ENCODE results near the gene PCDHGC5.

PCDHGC5 gene

DNA sequence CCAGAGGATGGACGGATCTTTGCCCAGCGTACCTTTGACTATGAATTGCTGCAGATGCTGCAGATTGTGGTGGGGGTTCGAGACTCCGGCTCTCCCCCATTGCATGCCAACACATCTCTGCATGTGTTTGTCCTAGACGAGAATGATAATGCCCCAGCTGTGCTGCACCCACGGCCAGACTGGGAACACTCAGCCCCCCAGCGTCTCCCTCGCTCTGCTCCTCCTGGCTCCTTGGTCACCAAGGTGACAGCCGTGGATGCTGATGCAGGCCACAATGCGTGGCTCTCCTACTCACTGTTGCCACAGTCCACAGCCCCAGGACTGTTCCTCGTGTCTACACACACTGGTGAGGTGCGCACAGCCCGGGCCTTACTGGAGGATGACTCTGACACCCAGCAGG is 1.9 kb downstream of the PCDHGC5 start:
- DNase-seq (ENCODE audit: low read depth in 2 of 3, low spot score in 2 of 3), result no peak

DNA sequence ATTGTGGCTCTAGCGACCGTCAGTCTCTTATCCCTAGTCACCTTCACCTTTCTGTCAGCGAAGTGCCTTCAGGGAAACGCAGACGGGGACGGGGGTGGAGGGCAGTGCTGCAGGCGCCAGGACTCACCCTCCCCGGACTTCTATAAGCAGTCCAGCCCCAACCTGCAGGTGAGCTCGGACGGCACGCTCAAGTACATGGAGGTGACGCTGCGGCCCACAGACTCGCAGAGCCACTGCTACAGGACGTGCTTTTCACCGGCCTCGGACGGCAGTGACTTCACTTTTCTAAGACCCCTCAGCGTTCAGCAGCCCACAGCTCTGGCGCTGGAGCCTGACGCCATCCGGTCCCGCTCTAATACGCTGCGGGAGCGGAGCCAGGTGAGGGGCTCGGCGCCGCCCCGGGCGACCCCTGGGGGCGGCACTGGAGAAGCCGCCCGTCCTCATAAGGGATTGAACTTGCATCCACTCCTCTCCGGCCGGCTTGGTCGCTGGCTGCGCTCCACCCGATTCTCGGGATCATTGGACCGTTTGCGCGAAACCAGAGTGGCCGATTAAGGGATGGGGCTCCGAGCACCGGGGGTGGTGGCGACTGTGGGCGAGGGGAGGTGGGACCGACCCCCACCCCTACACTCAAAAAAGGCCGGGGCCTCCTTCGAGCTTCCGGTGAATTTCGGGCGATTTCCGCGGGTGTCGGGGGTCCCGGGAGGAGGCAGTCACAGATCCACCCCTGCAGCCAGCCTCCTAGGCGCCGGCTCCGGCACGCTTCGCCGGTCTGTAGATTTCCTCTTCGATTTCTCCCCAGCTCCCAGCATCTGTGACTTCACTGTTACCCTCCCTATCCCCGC is 2.7 kb downstream of the PCDHGC5 start:
- DNase-seq (ENCODE audit: low read depth in 2 of 3, low spot score in 2 of 3), result no peak

DNA sequence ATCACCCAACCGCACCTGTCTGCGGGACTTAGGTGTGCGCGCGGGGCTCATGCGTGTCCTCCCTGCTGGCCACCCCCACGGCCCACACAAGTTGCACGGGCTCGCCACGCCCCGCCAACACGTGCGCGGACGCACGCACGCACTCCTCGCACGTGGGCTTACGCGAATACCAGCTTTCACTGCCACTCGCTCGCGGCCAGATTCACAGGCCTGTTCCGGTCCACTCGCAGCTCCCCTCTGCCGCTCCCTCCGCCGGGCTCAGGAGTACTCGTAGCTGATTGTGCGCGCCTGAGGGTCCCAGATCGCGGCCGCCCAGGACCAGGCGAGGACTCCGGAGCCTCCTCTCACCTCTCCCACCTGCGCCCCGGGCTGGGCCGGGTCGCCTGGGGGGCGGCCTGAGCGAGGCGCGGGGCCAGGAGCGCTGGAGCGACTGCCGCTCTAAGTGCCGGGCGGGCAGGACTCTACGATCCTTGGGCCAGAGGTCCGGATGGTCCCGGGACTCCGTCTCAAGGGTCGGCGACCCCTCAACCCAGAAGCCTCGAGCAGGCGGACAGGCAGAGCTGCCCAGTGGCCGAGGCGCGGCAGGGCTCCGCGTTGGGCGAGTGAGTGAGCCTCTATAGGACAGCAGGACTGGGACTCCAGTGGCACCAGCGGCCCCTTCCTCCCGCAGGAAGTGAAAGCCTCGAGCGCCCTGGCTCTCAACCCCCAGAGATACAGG is 3.4 kb downstream of the PCDHGC5 start:
- DNase-seq (ENCODE audit: low read depth in 2 of 3, low spot score in 2 of 3), result no peak

DNA sequence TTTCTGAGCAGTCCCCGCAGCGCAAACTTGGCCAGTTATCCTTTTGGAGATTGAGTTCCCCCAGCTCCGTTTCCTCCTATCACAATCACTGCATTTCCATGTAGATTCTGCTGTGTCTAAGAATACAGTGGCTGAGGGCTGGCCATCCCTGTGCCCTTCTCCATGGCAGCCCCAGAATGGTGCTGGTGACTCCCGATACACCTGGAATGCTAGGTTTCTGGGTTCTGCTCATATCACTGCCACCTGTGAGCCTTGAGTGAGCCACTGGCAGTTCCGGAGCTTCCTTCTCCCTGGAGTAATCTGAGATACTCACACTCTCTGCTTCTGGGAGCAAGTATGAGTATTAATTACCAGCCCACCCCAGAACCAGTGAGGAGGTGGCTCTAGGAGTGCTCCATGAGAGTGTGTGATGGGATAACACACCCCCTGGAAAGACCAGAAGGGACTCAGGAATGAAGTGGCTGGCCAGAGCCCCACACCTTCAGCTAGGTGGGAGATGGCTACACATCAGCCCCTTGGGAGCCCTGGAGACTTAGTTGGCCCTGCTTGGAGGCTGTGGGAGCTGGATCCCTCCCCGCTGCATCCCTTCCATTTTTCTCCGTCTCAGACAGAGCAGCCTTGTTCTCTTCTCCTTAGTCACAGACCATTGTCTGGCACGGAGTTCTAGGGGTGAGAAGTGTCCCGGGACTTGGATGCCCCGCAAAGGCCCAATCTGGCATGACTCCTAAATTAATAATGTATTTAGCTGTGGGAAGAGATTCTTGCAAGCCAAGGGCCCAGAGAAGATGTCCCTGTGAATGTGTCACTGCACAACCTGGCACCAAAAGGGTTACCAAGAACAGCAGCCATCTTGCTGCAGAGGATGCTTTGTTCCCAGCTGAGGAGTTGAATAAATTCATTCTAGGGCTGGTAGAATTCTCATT is 4.9 kb downstream of the PCDHGC5 start:
- DNase-seq (ENCODE audit: low read depth in 2 of 3, low spot score in 2 of 3), result no peak

DNA sequence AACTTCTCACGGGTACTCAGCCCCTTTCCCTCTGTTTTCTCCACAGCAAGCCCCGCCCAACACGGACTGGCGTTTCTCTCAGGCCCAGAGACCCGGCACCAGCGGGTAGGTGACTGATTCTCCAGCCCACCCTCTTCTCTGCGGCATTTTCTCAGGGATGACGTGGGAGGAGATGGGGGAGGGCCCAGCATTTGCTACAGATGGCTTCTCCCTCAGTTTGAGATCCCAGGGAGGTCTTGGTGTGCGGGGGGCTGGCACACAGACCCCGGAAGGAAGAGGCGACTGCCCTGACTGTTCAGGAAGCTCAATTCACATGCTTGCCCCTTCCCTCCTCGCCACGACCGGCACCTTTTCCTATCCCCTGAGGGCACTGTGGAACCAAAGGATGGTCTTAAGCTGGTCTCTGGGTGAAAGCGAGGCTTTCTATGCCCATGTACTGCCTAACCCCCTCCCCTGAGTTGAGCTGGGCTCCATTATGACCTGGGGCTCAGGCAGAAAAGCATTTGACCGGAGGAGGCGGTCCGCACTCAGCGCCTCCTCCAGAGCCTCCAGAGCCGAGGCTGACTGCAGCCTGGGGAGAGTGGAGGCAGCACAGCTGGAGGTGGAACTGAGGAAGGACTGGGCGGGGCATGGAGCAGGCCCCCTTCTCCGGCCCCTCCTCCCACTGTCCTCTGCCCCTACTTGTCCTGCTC is 6.0 kb downstream of the PCDHGC5 start:
- DNase-seq (ENCODE audit: low read depth in 2 of 3, low spot score in 2 of 3), result no peak

DNA sequence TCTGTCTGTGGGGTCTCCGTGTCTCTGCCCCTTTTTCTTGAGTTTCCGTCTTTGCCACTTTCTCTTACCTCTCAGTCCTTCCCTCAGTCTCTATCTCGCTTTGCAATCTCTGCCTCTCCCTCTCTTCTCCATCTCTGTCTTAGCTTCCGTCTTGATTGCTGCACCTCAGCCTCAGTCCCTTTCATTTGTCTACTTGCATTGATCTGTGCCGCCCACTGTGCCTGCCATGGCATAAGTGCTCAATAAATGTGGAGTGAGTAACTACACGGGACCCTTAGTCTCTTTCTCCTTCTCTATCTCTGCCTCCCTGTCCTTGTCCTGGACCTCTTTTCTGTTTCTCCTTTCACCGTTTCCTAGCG is 6.6 kb downstream of the PCDHGC5 start:
- no peak for DNase-seq (ENCODE audit: low read depth in 2 of 3, low spot score in 2 of 3)

DNA sequence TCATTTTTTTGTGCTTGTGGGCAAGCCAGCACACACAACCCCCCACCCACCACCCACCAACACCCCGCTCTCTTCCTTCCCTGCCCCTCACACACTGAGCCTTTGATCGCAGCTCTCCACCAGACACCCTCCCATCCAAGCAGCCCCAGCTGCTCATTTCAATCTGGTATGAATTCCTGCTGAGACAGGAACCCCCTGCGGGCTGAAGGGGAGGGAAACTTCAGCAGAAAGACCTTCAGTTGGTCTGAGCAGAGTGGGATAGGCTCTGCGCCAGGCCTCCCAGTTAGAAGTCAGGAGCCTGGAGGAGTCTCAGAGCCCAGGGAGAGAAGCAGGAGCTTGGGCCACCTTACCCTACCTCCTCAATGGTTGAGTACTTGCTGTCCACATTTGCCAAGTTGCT is 7.2 kb downstream of the PCDHGC5 start:
- no peak for DNase-seq (ENCODE audit: low read depth in 2 of 3, low spot score in 2 of 3)

DNA sequence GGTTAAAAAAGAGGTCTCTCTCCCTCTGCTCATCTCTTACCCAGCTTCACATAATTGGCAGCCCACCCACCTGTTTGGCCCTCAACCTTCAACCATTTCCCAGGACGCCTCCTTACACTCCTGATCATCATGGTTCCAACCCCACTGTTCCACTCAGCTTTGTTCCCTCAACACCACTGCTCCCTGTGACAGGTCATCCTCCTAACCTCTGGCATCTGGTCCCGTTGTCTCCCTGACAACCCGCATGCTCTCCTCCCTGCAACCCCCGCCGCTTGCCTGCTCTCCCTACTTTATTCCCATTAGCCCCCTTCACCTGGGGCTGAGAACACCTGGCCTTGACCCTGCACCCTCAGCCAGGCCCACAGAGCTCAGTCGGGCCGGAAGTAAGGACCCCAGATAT is 12.9 kb downstream of the PCDHGC5 start:
- no peak for DNase-seq (ENCODE audit: low read depth in 2 of 3, low spot score in 2 of 3)

DNA sequence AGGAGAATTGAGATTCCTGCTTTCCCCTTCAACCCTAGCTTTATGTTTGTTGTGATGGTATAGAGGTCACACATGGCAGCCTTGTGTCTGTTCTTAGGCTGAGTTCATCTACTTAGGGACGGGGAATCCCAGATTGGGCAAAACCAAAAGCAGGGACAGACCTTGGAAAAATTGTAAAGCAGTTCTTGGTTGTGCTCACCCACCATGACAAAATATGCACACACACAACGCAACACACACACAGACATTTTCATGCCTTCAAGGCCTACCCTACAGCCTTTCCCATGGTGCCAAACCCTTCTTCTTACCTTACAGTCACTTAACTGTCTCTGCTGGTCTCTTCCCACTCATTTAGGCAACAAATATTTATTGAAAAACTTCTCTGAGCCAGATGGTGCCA is 14.8 kb downstream of the PCDHGC5 start:
- no peak for DNase-seq (ENCODE audit: low read depth in 2 of 3, low spot score in 2 of 3)

DNA sequence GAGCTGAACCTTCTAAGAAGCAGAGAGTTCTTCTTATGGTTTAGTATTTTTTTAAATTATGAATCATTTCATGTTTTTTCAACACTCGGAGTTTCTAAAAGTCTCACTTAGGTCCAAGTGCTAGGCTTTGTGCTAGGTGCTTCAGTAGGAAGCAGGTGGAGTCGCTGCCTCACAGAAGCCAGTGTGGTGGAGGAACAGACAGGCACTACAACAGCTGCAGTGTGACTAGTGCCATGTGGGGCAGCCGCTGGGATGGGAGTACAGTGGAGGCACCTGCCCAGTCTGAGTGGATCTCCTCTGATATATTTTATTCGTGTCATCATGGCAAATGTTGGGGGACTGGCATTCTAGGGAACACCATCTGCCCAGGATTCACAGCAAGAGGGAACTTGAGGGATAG is 15.3 kb downstream of the PCDHGC5 start:
- no peak for DNase-seq (ENCODE audit: low read depth in 2 of 3, low spot score in 2 of 3)

DNA sequence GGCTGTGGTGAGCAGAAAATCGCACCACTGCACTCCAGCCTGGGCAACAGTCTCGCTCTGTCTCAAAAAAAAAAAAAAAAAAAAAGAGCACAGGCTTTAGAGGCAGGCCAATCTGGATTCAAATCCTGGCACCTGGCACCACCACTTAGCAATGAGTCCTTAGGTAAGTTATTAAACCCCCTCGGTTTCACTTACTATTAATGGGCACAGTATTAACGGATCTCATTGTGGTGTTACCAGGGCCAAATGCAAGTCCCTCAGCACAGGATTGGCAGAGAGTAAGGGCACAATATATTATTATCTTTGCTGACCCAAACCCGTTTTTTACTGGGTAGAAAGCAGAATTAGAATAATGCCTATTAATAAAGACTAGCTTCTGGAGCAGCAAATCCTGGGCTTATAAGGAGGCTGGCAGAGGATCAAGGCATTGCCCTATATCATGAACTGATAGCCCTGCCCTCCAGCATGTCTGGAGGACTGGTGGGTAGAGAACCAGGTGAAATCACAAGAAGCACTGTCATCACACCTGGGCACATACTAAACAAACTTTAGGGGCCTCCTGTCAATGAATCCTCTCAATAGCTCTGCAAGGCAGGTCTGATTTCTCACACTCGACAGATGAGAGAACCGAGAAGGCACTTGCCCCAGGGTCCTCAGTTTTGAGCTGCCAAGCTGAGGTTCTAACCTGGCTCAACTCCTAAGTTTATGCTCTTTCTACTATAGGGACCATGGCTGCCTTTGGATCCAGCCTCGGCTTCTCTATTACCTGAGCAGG is 17.7 kb downstream of the PCDHGC5 start:
- DNase-seq (ENCODE audit: low read depth in 2 of 3, low spot score in 2 of 3), result no peak

DNA sequence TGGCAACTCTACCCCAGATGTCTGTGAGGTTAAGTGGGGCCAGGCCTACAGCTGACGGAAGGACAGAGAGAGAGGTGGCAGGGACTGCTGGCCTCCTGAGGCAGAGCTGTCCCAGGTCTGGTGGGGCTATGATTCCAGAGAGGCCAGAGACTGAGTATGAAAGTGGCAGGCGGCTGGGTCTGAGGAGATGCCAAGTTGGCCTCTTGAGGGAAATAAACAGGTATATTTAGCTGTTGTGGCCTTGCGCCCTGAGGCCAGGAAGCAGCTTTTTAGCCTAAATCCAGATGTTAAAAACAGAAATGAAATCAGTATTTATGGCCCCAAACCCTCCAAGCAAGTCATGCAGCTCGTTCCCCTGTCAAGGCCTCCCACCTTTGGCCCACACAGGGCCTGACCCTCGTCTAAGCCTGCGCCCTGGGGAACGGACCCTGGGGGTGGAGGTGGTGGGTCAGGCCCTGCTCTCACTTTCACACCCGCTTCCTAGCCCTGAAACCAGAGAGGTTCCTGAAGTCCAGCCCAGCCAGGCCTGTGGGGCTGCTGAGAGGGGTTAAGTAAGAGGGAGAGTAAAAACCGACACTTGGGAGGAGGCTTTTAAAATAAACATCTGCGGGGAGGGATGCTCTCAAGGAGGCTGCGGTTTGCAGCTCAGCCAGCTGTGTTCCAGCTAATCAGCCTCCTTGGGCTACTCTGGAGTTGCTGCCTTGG is 18.7 kb downstream of the PCDHGC5 start:
- no peak for DNase-seq (ENCODE audit: low read depth in 2 of 3, low spot score in 2 of 3)

DNA sequence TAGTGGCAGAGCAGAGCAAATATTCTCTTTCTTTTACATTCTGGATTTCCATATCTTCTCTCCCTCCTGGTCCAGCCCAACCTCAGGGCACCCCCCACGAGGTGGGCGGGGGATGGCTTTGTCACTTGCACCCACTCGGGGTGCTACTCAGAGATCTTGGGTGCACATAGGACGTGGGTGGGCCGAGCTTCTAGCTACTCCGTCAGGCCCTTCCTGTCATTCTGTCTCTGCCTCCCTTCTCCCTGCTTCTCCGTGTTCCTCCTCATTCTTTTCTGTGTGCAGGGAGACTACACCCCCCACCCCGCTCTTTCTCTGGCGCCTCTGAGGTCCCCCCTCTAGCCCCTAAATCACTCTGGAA is 19.5 kb downstream of the PCDHGC5 start:
- no peak for DNase-seq (ENCODE audit: low read depth in 2 of 3, low spot score in 2 of 3)

DNA sequence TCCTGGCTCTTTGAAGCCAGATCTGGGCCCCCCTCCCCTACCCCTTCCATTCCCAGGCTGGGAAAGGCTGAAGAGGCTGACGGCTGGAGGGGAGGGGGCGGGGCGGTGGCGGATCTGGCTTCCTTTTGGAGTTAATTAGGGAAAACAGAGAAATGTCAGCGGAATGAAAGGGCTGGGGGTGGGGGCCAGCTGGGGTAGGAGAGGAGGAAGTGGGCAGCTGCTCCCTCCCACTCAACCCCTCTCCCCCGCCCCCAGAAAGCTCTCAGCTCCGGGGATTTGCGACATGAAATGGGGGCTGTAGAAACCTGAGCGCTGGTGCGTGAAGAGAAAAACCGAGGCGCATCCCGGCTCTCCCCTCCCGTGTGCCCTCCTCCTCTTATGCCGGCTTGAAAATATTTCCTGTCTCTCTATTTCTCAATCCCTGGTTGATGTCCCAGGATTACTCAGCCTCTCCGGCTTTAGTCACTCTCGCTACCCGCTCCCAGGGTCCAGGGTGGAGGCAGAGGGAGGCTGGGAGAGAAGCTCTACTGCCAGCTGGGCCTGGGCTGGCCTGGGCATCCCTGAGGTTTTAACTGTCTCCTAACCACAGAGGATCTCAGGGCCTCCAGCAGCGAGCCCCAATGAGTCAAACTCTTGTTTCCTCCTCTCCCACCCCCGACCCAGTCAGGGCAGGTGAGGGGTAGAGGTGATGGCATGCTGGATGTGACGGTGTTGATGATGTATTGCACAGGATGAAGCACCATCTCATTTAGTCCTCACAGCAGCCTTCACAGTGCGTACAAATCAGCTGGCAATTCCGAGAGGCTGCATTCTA is 20.1 kb downstream of the PCDHGC5 start:
- no peak for DNase-seq (ENCODE audit: low read depth in 2 of 3, low spot score in 2 of 3)

DNA sequence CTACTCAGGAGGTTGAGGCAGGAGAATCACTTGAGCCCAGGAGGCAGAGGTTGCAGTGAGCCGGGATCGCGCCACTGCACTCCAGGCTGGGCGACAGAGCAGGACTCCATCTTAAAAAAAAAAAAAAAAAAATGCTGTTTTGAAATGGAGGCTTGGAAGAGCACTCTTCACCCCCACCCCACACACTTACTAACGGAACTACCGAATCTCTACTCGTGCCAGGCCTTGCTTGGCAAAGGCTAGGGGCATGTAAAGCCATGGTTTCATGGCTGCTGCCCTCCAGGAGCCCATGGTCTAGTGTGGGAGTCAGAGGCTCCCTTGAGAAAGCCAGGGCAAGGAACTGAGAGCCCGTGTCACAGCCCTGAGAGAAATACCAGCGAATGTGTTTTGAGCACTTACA is 21.3 kb downstream of the PCDHGC5 start:
- no peak for DNase-seq (ENCODE audit: low read depth in 2 of 3, low spot score in 2 of 3)

DNA sequence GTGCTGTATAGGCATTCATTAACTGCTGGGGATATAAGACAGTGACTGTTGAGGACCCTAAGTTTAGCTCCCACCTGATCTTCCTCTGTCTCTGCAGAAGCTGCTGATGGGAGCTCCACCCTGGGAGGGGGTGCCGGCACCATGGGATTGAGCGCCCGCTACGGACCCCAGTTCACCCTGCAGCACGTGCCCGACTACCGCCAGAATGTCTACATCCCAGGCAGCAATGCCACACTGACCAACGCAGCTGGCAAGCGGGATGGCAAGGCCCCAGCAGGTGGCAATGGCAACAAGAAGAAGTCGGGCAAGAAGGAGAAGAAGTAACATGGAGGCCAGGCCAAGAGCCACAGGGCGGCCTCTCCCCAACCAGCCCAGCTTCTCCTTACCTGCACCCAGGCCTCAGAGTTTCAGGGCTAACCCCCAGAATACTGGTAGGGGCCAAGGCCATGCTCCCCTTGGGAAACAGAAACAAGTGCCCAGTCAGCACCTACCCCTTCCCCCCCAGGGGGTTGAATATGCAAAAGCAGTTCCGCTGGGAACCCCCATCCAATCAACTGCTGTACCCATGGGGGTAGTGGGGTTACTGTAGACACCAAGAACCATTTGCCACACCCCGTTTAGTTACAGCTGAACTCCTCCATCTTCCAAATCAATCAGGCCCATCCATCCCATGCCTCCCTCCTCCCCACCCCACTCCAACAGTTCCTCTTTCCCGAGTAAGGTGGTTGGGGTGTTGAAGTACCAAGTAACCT is 22.1 kb downstream of the PCDHGC5 start:
- no peak for DNase-seq (ENCODE audit: low read depth in 2 of 3, low spot score in 2 of 3)

DNA sequence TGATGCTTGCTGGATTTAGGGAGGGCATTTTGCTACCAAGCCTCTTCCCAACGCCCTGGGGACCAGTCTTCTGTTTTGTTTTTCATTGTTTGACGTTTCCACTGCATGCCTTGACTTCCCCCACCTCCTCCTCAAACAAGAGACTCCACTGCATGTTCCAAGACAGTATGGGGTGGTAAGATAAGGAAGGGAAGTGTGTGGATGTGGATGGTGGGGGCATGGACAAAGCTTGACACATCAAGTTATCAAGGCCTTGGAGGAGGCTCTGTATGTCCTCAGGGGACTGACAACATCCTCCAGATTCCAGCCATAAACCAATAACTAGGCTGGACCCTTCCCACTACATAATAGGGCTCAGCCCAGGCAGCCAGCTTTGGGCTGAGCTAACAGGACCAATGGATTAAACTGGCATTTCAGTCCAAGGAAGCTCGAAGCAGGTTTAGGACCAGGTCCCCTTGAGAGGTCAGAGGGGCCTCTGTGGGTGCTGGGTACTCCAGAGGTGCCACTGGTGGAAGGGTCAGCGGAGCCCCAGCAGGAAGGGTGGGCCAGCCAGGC is 23.0 kb downstream of the PCDHGC5 start:
- no peak for DNase-seq (ENCODE audit: low read depth in 2 of 3, low spot score in 2 of 3)

DNA sequence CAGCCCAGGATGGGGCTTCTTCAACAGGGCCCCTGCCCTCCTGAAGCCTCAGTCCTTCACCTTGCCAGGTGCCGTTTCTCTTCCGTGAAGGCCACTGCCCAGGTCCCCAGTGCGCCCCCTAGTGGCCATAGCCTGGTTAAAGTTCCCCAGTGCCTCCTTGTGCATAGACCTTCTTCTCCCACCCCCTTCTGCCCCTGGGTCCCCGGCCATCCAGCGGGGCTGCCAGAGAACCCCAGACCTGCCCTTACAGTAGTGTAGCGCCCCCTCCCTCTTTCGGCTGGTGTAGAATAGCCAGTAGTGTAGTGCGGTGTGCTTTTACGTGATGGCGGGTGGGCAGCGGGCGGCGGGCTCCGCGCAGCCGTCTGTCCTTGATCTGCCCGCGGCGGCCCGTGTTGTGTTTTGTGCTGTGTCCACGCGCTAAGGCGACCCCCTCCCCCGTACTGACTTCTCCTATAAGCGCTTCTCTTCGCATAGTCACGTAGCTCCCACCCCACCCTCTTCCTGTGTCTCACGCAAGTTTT is 23.6 kb downstream of the PCDHGC5 start:
- DNase-seq (ENCODE audit: low read depth in 2 of 3, low spot score in 2 of 3), result peak; percentile 47 to 91 (median 91)

Measured in activated CD8-positive, alpha-beta memory T cell treated with anti-CD3 and anti-CD28 coated beads for 48 hours (primary cell).